Right forelimb (tissue), 1 donor: Measurements from ENCODE around the gene ADORA2A.

Source experiments
- DNase-seq: peaks from one replicate; pipeline ENCODE4 v3.0.0-alpha.2; 2018

The ADORA2A gene

DNA sequence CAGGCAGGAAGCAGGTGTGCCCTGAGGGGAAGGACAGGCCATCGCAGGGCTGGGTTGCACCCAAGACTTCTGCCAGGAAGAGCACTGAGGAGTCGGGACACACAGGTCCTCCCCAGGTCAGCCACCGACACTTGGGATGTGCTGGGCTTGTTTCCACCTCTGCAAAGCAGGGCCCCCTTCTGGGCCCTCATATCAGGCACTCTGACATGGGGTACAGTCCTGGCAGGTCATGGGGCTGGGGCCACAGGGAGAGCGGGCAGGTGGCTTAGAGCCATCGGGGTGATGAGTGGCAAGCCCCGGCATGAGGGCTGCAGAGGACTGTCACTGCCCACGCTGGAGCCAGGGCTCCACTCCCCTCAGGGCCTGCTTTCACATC lies 7.9 kb upstream of the ADORA2A start:
- DNase-seq, result no peak

DNA sequence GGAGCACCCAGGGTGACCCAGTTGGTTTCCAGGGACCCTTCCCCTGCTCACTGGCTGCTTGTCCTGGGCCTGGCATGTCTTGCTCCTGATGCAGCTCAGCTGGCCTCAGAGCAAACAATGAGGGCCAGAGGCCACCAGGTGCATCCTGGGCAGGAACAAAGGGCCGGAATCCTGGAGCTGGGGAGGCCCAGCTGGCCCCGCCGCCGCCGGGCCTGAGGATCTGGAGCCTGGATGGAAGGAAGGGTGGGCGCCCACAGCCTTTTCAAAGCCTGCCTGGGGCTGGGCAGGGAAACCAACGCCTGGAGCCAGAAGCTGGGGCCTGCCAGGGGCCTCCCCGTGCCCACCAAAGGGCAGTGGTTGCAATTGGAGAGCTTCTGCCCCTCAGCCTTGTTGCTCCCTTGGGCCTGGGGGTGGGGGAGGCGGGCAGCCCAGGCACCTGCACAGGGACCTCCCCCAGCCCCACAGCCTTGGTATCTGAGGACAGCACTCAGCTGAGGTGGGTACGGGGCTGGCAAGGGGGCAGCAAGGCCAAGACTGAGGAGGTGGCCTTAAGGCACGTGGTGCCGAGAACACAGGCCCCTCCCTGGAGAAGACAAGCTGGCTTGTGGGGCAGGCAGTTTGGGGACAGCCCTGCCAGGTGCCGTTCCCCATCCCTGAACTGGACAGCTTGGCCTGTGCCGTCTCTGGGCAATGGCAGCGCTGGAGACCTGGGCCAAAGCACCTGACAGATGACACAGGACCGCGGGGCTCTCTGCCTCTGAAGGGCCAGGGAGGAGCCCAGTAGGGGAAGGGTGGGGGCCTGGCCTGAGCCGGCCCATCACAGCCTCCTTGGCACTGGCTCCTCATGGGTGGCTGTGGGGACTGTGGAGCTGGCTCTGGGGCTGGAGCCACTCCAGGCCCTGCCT lies 7.1 kb upstream of the ADORA2A start:
- no peak for DNase-seq

DNA sequence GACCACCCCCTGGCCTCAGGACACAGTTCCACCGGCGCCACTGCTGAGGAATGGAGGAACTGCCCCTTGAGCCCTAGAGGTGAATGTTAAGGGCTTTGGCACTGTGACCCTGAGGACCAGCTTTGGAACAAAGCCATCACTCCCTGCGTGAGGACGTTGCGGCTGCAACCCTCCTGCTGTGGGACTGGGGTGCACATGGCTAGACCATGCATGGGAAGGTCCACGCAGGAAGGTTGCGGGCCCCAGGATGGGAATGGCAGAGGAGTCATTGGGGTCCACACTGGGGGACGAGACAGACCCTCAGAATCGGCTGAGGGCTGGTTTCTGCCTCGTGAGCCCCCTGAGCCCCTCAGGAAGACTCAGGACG lies 6.4 kb upstream of the ADORA2A start:
- no peak for DNase-seq

DNA sequence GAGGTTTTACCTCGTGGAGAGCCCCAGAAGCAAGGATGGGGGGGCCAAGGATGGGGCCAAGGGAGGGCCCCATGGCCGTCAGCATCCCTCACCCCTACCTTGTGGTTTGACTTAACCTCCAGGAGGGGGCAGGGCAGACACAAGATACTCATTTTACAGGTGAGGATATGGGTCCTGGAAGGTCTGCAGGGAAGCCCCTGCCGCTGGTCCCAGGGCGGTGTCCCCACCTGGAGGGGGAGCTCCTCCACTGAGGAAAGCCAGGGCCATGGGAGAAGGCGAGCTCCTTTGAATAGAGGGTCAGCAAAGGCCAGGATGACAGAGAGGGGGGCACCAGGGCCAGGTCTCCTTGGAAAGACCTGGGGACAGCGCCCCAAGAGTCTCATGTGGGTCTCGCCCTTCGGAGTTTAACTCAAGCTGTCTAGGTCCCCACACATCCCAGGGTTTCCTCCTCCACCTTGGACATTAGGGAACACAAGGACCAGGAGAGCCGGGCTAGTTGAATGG lies 5.9 kb upstream of the ADORA2A start:
- DNase-seq, result no peak

- no peak for DNase-seq
These were observed 5.2 kb upstream of the ADORA2A start for GRCh38 chr22:24422102-24422665.

DNA sequence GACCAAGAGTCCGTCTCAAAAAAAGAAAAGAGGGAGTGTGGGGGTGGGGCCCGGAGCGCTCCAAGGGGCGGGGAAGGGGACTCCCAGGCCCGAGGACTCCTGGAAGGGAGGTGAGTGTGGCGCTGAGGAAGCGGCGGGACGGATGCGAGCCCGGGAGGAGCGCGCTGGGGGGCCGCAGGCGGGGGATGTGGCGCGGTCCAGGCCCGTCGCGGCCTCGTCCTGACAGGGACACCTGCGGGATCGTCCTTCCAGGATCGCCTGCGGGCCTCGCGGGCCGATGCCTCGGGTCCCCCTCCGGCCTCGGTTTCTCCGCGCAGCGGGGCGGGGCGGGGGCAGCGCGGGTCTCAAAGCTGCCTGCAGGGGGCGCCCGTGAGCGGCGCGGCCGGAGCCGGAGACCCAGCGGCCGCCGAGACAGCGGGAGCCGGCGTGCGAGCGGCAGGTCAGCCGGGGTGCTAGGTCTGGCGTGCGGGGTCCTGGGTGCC lies 3.8 kb upstream of the ADORA2A start:
- DNase-seq, result peak; percentile 79

GRCh38 chr22:24424001-24424900 lies 3.1 kb upstream of the ADORA2A start:
- DNase-seq, result no peak

GRCh38 chr22:24424901-24425775 lies 2.3 kb upstream of the ADORA2A start:
- DNase-seq, result no peak

GRCh38 chr22:24426436-24426835 lies 963 bp upstream of the ADORA2A start:
- DNase-seq, result no peak

DNA sequence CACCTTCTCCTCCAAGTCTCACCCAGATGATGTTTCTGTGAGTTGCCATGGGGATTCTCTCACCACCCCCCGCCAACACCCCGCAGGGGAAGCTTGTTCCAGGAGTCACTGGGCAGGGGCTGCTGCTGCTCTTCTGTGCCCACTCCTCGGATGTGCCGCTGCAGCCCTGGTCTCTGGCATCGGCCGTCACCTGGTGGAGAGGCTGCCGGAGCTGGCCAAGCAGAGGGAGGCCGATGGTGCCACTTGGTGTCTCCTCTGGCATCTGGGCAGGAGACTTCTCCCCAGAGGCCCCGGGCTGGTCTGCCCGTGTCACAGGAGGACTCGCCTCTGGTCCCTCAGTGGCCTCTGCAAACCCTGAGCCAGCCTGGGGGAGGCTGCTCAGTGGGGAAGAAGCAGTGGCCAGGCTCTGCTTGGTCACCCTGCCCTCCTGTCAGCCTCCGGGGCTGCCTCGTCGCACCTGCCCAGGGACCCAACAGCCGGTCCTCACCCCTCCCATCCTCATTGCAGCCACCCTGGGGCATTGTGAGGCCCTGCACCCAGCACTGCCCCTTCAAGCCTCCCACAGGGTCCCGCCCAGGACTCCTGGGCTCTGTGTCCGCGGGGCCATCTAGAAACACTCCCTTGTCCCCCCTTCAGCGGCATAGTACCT lies 424 bp upstream of the ADORA2A start:
- DNase-seq, result no peak

DNA sequence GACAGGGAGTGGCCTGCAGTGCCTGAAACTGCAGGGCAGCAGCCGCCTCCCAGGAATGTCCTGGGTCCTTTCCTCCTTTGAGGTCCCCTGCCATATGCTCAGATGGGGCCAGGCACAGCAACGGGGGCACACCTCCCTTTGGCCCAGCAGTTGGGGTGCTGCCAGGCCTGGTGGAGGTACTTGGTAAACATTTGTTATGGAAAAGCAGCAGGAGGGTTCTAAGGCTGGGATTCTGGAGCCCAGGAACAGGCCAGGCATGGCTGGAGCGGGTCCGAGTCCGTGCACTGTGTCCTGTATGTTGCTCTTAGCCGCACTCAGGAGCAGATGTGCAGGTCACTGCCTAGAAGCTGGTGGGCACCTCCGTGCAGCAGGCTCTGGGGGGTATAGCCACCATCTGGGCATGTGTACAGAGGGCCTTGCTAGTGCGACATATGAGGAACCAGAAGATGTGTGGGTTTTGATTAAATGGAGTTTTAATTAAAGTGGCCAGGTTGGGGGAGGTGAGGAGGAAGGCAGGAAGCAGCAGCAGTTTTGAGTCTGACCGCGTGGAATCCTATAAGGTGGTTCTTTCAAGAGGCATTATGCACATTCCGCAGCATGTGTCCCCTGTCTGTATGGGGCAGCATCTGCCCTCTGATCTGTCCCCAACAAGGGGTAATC lies 1.5 kb downstream of the ADORA2A start:
- no peak for DNase-seq

DNA sequence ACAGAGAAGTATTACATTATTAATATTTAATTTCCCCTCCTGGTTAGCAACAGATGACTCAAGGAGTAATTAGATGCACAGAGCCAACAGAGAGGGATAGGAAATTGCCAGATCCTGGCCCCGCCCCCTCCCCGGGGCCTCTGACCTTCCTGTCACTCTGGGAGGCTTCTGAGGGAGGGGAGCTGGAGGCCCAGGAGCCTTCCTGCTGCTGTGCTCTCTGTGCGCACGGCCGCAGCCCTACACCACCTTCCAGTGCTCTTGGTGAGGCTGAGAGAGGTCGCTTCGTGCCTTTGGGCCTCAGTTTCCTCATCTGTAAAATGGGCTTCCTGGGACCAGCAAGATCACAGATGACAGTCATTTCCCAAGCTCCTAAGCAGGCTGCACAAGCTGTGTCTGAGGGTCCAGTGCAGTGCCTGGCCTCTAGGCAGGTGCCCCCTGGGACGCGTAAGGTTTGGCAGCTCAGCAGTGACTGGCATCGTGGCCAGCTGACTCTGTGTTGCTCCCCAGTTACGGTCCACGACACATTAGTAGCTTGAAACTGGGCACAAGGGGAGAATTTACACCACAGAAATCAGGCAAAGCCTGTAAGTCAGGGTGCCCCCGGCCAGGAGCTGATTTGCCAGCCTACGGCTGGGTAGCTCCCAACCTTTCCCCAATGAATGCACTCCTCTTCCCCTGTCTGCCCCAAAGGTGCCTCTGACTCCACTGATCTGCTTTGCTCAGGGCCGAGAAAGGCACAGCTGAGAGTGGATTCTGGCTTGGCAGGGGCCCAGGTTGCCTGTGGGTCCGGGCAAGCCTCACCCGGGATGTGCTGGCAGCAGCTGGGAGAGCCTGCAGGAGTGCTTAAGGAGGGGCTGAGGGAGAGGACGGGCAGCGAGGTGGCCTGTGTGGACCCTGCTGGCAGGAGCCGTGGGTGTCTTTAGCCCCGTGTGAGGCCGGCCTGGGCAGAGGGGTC lies 2.3 kb downstream of the ADORA2A start:
- no peak for DNase-seq

DNA sequence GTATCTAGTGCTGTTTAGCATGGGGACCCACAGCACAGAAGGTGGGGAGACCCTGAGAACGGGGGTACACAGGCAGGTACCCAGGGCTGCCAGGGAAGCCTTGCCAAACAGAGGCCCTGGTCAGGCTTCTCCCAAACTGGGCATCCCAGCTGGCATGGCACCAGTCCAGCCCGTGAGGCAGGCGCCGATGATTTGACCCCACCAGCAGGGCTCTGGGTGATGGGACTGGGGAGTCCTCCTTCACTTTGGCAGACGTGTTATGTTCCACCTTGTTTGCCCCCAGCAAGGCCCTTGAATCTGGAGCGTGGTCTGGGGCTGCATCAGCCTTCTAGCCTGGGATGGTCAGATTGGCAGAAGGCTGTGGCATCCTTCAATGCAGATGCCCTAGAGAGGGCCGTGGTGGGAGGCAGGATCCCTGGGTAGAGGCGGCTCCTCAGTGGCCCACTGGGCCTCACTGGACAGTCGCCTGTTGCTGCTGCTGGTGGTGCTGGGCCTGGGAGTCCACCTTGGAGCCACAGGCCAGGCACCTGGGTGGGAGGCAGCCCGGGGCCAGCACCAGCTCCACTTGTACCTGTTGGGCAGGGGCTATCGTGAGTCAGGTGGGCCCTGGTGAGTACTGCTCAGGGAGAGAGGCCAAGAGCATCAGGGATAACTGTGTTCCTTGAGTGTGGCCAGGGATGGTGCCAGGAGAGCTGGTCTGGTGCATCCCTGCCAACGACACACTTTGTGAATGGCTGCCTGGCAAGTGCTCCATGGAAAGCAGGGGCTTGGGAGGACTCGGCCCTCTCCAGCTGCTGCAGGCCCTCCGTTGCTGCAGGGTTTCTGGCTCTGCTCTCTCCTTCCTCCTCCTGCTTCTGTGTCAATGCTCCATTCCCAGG lies 3.3 kb downstream of the ADORA2A start:
- DNase-seq, result no peak

- DNase-seq, result no peak
These were observed 4.1 kb downstream of the ADORA2A start for GRCh38 chr22:24431309-24432034.

GRCh38 chr22:24432059-24432853 lies 4.9 kb downstream of the ADORA2A start:
- peak; percentile 72 for DNase-seq

DNA sequence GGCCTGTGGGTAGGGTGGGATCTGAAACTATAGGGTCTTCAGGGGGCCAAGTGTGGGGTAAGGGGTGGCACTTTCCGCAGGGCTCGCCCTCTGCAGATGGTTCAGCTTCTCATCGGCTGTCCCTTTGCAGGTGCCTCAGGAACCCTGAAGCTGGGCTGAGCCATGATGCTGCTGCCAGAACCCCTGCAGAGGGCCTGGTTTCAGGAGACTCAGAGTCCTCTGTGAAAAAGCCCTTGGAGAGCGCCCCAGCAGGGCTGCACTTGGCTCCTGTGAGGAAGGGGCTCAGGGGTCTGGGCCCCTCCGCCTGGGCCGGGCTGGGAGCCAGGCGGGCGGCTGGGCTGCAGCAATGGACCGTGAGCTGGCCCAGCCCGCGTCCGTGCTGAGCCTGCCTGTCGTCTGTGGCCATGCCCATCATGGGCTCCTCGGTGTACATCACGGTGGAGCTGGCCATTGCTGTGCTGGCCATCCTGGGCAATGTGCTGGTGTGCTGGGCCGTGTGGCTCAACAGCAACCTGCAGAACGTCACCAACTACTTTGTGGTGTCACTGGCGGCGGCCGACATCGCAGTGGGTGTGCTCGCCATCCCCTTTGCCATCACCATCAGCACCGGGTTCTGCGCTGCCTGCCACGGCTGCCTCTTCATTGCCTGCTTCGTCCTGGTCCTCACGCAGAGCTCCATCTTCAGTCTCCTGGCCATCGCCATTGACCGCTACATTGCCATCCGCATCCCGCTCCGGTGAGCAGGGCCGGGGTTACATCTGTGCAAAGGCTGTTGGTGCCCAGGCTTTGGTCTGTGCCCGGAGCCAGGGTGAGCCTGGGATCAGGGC lies 5.8 kb downstream of the ADORA2A start:
- no peak for DNase-seq
